AG04449 (cell line): ENCODE data around the gene CCDC60.

Experiments used
- CTCF ChIA-PET: fragments of 350-600 bp; formaldehyde crosslinking; extraction: SDS; loops from one replicate; lab custom pipeline; 2021; ENCODE audit warnings: antibody characterized with exemption; lab: Yijun Ruan, JAX
- POLR2A ChIA-PET: fragments of 400-600, 350-600 bp; formaldehyde crosslinking; extraction: SDS; loops from one replicate; lab custom pipeline; 2020; ENCODE audit warnings: antibody characterized with exemption, inconsistent platforms; lab: Yijun Ruan, JAX
- DNase-seq: peaks from one replicate; pipeline ENCODE4 v3.0.0-alpha.2; 2010; ENCODE audit warnings: low read depth, low spot score
- H3K4me3 ChIP-seq: 2 replicates; pipeline ENCODE4 v1.5.1; 2011; ENCODE audit warnings: low read depth, mild to moderate bottlenecking, control low read depth, low read length
- CTCF ChIP-seq: IDR thresholded peaks from one replicate; pipeline ENCODE4 v1.5.1; 2011; ENCODE audit warnings: mild to moderate bottlenecking, moderate library complexity, low read length, control low read depth, inconsistent platforms; ENCODE audit not compliant: insufficient read depth; ENCODE audit errors: missing control alignments

Gene CCDC60

DNA sequence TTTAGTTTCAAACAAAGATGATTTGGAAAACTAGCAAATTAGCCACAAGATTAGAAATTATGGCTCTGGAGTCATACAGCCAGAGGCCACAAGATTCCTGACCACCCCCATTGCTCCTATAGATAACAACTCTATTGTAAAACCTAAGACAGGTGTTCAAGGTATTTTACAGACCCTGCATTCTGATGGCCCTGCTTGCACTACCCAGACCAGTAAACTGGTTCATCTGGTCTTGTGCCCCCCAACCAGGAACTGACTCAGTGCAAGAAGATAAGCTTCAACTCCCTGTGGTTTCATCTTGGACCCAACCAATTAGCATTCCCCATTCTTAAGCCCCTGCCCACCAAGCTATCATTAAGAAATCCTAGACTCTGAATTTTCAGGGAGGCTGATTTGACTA lies 125.0 kb downstream of the CCDC60 start:
- no peak overlapping the region for H3K4me3 ChIP-seq
- no peak for DNase-seq
- POLR2A ChIA-PET: no interaction called here
- CTCF ChIA-PET: no interaction called here
- no peak for TF ChIP-seq CTCF

GRCh38 chr12:119460876-119461275 lies 126.3 kb downstream of the CCDC60 start:
- POLR2A ChIA-PET: no interaction called here
- CTCF ChIA-PET: no interaction called here
- TF ChIP-seq CTCF: no peak
- H3K4me3 ChIP-seq: no peak overlapping the region
- DNase-seq: no peak

GRCh38 chr12:119461636-119462214 lies 127.2 kb downstream of the CCDC60 start:
- no peak overlapping the region for H3K4me3 ChIP-seq
- POLR2A ChIA-PET: no interaction called here
- DNase-seq: no peak
- TF ChIP-seq CTCF: no peak
- CTCF ChIA-PET: no interaction called here

GRCh38 chr12:119463211-119463926 lies 128.8 kb downstream of the CCDC60 start:
- CTCF ChIA-PET: no interaction called here
- DNase-seq: no peak
- no peak overlapping the region for H3K4me3 ChIP-seq
- no peak for TF ChIP-seq CTCF
- POLR2A ChIA-PET: no interaction called here

- DNase-seq: no peak
- ChIA-PET CTCF (no interaction called here), POLR2A (no interaction called here)
- no peak overlapping the region for H3K4me3 ChIP-seq
- TF ChIP-seq CTCF: no peak
Observed at GRCh38 chr12:119468296-119468695, 133.8 kb downstream of the CCDC60 start.

DNA sequence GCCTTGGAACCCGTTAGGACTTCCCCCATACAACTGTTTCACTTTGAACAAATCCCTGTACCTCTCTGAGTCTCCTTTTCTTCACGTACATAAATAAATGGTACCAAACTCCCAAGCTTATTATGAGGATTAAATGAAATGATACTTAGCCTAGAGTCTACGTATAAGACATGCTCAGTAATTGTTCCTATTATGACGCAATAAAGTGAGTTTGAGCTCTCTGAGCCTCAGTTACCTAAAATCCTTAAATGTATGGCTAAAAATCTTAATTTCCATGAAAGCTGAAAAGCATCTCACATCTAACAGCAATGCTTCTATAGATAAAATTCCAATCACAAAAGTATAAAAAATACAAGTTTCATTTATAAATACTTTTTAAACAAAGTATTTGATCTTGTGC lies 141.1 kb downstream of the CCDC60 start:
- ChIA-PET POLR2A (no interaction called here), CTCF (no interaction called here)
- DNase-seq: no peak

More for the DNA sequence above, 141.1 kb downstream of the CCDC60 start:
- TF ChIP-seq CTCF: no peak
- no peak overlapping the region for H3K4me3 ChIP-seq
